OCI-LY1 (cell line): ENCODE results near the gene QRICH1.

ENCODE experiments used
- H2AFZ ChIP-seq: fragments of 200-600 bp; sonication (generic), shearing (Covaris generic); 2 replicates; pipeline ENCODE4 v1.6.0; 2014; ENCODE audit warnings: antibody characterized with exemption, mild to moderate bottlenecking, low read length
- H3F3A ChIP-seq: fragments of 200-600 bp; sonication (generic), shearing (Covaris generic); 2 replicates; pipeline ENCODE4 v1.6.0; 2014; ENCODE audit warnings: mild to moderate bottlenecking, antibody characterized with exemption, low read length, moderate library complexity; ENCODE audit not compliant: insufficient read depth
- H3K27ac ChIP-seq: fragments of 200-600 bp; sonication (generic); 2 replicates; pipeline ENCODE4 v1.5.1; 2014; ENCODE audit warnings: low read length, mixed run types, mild to moderate bottlenecking, low read depth; ENCODE audit not compliant: poor library complexity, severe bottlenecking
- H3K27me3 ChIP-seq: fragments of 200-600 bp; sonication (generic); 2 replicates; pipeline ENCODE4 v1.6.0; 2014; ENCODE audit warnings: antibody characterized with exemption, mild to moderate bottlenecking, low read length, moderate library complexity; ENCODE audit not compliant: insufficient read depth
- H3K36me3 ChIP-seq: fragments of 200-600 bp; sonication (generic); 2 replicates; pipeline ENCODE4 v1.6.1; 2014; ENCODE audit warnings: mild to moderate bottlenecking, antibody characterized with exemption, low read length, moderate library complexity, mixed read lengths; ENCODE audit not compliant: insufficient read depth
- H3K4me1 ChIP-seq: fragments of 200-600 bp; sonication (generic); 2 replicates; pipeline ENCODE4 v1.5.1; 2014; ENCODE audit warnings: mild to moderate bottlenecking, low read length, moderate library complexity; ENCODE audit not compliant: insufficient read depth, severe bottlenecking
- H3K4me2 ChIP-seq: fragments of 200-600 bp; sonication (generic), shearing (Covaris generic); 2 replicates; pipeline ENCODE4 v1.6.1; 2014; ENCODE audit warnings: low read length
- H3K4me3 ChIP-seq: fragments of 200-600 bp; sonication (generic); 2 replicates; pipeline ENCODE4 v1.5.1; 2014; ENCODE audit warnings: low read length, low read depth, mild to moderate bottlenecking, mixed read lengths; ENCODE audit not compliant: poor library complexity, severe bottlenecking
- H3K79me2 ChIP-seq: fragments of 200-600 bp; shearing (Covaris generic); 2 replicates; pipeline ENCODE4 v1.6.1; 2016; ENCODE audit warnings: mixed run types, low read length, mixed read lengths; ENCODE audit not compliant: insufficient read depth
- H3K9ac ChIP-seq: fragments of 200-600 bp; sonication (generic), shearing (Covaris generic); 2 replicates; pipeline ENCODE4 v1.6.1; 2014; ENCODE audit warnings: mild to moderate bottlenecking, low read length, mixed read lengths
- H3K9me2 ChIP-seq: fragments of 200-600 bp; sonication (generic), shearing (Covaris generic); 2 replicates; pipeline ENCODE4 v1.6.1; 2014; ENCODE audit warnings: low read depth, mild to moderate bottlenecking, low read length, mixed read lengths
- H3K9me3 ChIP-seq: fragments of 200-600 bp; shearing (Covaris generic); 2 replicates; pipeline ENCODE4 v1.6.1; 2014; ENCODE audit warnings: low read length, mixed read lengths
- H4K20me1 ChIP-seq: fragments of 200-600 bp; sonication (generic), shearing (Covaris generic); 2 replicates; pipeline ENCODE4 v1.6.0; 2016; ENCODE audit warnings: mild to moderate bottlenecking, low read length; ENCODE audit not compliant: insufficient read depth
- CTCF ChIP-seq: fragments of 200-600 bp; sonication (generic), shearing (Covaris generic); IDR thresholded peaks from 2 replicates; pipeline ENCODE4 v1.5.1; 2017; ENCODE audit warnings: mild to moderate bottlenecking, antibody characterized with exemption, low read length, moderate library complexity, mixed read lengths
- EZH2 ChIP-seq: fragments of 200-600 bp; sonication (generic), shearing (Covaris generic); IDR thresholded peaks from 2 replicates; pipeline ENCODE4 v1.8.0; 2017; ENCODE audit warnings: borderline replicate concordance, mixed run types, mild to moderate bottlenecking, antibody characterized with exemption, low read length, moderate library complexity, mixed read lengths

Gene QRICH1

GRCh38 chr3:49131040-49131439 is 37.2 kb upstream of the QRICH1 start:
- no peak for TF ChIP-seq EZH2
- TF ChIP-seq CTCF: no peak
- Histone ChIP-seq H2AFZ (no peak overlapping the region), H3K9me2 (no peaks in the 10 kb centered on the region), H3K79me2 (no peaks in the 10 kb centered on the region), H3K4me3 (no peak overlapping the region), H4K20me1 (no peaks in the 10 kb centered on the region), H3K9ac (no peak overlapping the region), H3K27ac (no peak overlapping the region), H3K4me2 (no peak overlapping the region), H3K9me3 (no peaks in the 10 kb centered on the region), H3K4me1 (no peaks in the 10 kb centered on the region), H3K36me3 (no peaks in the 10 kb centered on the region), H3K27me3 (peaks cover 4% of the 10 kb centered on the region; the same call in 1 of the 2 replicates), H3F3A (no peaks in the 10 kb centered on the region)

DNA sequence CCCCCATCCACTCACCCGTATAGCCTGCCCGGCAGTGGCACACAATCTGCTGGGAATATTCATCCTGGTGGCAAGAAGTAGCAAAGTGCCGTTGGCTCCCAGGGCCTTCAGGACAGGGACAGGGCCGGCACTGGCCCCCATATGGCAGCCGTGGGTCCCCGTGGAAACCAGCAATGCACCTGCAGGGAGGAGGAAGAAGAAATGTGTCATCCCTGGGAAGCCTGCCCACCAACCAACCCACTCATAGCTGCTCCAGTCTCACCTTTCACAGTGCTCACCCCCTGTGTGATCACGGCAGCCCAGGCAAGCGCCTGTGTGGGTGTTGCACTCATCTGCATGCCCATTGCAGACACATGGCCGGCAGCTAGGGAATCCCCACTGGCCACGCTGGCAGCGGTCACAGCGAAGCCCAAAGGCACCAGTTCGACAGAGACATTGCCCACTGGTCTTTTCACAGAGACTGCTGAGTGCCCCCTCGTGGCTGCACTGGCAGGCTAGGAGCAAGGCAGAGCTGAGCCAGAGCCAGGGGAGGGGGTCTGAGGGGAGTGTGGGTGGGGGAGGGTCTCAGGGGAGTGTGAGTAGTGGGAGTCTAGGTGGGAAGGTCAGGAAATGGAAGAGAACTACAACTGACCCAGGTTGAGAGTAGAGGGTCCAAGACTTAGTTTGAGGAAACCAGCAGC is 31.3 kb upstream of the QRICH1 start:
- Histone ChIP-seq H2AFZ (no peak overlapping the region), H3K4me3 (no peak overlapping the region), H3K4me2 (no peak overlapping the region), H3K36me3 (no peaks in the 10 kb centered on the region), H3K9ac (no peak overlapping the region), H3F3A (no peaks in the 10 kb centered on the region), H3K27me3 (no peaks in the 10 kb centered on the region), H3K4me1 (peaks cover 9% of the 10 kb centered on the region), H3K79me2 (no peaks in the 10 kb centered on the region), H4K20me1 (no peaks in the 10 kb centered on the region), H3K9me3 (no peaks in the 10 kb centered on the region), H3K9me2 (no peaks in the 10 kb centered on the region), H3K27ac (no peak overlapping the region)
- TF ChIP-seq CTCF (peak; percentile 68), EZH2 (no peak)

- H3K9me3 ChIP-seq: no peaks in the 10 kb centered on the region
- no peak for TF ChIP-seq CTCF
- no peak for TF ChIP-seq EZH2
Observed at GRCh38 chr3:49124203-49124602, 30.3 kb upstream of the QRICH1 start.

More at GRCh38 chr3:49124203-49124602, 30.3 kb upstream of the QRICH1 start:
- Histone ChIP-seq H3K4me1 (peaks cover 18% of the 10 kb centered on the region), H2AFZ (no peak overlapping the region), H3K79me2 (no peaks in the 10 kb centered on the region), H3K9me2 (no peaks in the 10 kb centered on the region), H3K4me2 (no peak overlapping the region), H3K36me3 (peaks cover 2% of the 10 kb centered on the region; the same call in 1 of the 2 replicates), H3K27ac (no peak overlapping the region), H3F3A (no peaks in the 10 kb centered on the region), H3K27me3 (no peaks in the 10 kb centered on the region), H3K9ac (no peak overlapping the region), H3K4me3 (no peak overlapping the region), H4K20me1 (no peaks in the 10 kb centered on the region)
